Testis (tissue), 2 donors: ENCODE results near the gene PEPD.

ENCODE experiments used
- POLR2A ChIP-seq: fragments of 450-650 bp; IDR thresholded peaks from one replicate; pipeline ENCODE4 v1.6.1; 2017; ENCODE audit warnings: antibody characterized with exemption, mild to moderate bottlenecking, moderate library complexity
- TF ChIP-seq, protein P1 (sequence below), 3 experiments: fragments of 450-650 bp in 2 of 3; fragments of 200-600 bp in 1 of 3; sonication (generic) in 1 of 3; IDR thresholded peaks; one replicate each; pipeline ENCODE4 v1.5.1; 2016 to 2019; ENCODE audit warnings: antibody characterized with exemption in 3 of 3, mild to moderate bottlenecking in 2 of 3, moderate library complexity in 1 of 3

GRCh38 chr19:33510462-33511194 is 11.0 kb downstream of the PEPD start:
- TF ChIP-seq POLR2A, result no peak
- TF ChIP-seq, protein P1, sequence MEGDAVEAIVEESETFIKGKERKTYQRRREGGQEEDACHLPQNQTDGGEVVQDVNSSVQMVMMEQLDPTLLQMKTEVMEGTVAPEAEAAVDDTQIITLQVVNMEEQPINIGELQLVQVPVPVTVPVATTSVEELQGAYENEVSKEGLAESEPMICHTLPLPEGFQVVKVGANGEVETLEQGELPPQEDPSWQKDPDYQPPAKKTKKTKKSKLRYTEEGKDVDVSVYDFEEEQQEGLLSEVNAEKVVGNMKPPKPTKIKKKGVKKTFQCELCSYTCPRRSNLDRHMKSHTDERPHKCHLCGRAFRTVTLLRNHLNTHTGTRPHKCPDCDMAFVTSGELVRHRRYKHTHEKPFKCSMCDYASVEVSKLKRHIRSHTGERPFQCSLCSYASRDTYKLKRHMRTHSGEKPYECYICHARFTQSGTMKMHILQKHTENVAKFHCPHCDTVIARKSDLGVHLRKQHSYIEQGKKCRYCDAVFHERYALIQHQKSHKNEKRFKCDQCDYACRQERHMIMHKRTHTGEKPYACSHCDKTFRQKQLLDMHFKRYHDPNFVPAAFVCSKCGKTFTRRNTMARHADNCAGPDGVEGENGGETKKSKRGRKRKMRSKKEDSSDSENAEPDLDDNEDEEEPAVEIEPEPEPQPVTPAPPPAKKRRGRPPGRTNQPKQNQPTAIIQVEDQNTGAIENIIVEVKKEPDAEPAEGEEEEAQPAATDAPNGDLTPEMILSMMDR (IDR thresholded peaks at IDR 0.05), result no peak
